Progenitor cell of endocrine pancreas (in vitro differentiated cells): Measurements from ENCODE around the gene MED25. TPM values are rescaled to one million over a fixed set of nuclear protein-coding genes. Genes with fewer than 3 reads are reported as not detected.

Experiments
- DNase-seq: peaks from one replicate; pipeline ENCODE4 v3.0.0; 2021; ENCODE audit warnings: low spot score; ENCODE audit not compliant: unreplicated experiment
- H3K27ac Mint-ChIP-seq: 2 replicates; pipeline ENCODE4 v1.8.0; 2021; ENCODE audit warnings: mild to moderate bottlenecking, moderate library complexity, mixed read lengths
- H3K27me3 Mint-ChIP-seq: 2 replicates; pipeline ENCODE4 v1.8.0; 2021; ENCODE audit warnings: mixed read lengths
- H3K36me3 Mint-ChIP-seq: 2 replicates; pipeline ENCODE4 v1.8.0; 2022; ENCODE audit warnings: mixed read lengths; ENCODE audit not compliant: insufficient read depth
- H3K4me1 Mint-ChIP-seq: 2 replicates; pipeline ENCODE4 v1.8.0; 2021; ENCODE audit warnings: low read depth, mixed read lengths
- H3K4me3 Mint-ChIP-seq: 2 replicates; pipeline ENCODE4 v1.8.0; 2021; ENCODE audit warnings: low read depth, mild to moderate bottlenecking, moderate library complexity, mixed read lengths
- H3K9me3 Mint-ChIP-seq: 2 replicates; pipeline ENCODE4 v1.8.0; 2021; ENCODE audit warnings: low read depth, mixed read lengths
- total RNA-seq: library from RNA; stranded (reverse); gene quantifications from 2 replicates; pipeline ENCODE4 v1.2.1, GENCODE V29; 2021
- TF ChIP-seq, protein P1 (sequence below): fragments of 200-600 bp; sonication (generic); IDR thresholded peaks from one replicate; pipeline ENCODE4 v1.5.0; 2021; ENCODE audit warnings: antibody characterized with exemption, mild to moderate bottlenecking; ENCODE audit not compliant: unreplicated experiment

The MED25 gene
- total RNA-seq, 1 donor from 2014 or later, result 136 TPM

DNA sequence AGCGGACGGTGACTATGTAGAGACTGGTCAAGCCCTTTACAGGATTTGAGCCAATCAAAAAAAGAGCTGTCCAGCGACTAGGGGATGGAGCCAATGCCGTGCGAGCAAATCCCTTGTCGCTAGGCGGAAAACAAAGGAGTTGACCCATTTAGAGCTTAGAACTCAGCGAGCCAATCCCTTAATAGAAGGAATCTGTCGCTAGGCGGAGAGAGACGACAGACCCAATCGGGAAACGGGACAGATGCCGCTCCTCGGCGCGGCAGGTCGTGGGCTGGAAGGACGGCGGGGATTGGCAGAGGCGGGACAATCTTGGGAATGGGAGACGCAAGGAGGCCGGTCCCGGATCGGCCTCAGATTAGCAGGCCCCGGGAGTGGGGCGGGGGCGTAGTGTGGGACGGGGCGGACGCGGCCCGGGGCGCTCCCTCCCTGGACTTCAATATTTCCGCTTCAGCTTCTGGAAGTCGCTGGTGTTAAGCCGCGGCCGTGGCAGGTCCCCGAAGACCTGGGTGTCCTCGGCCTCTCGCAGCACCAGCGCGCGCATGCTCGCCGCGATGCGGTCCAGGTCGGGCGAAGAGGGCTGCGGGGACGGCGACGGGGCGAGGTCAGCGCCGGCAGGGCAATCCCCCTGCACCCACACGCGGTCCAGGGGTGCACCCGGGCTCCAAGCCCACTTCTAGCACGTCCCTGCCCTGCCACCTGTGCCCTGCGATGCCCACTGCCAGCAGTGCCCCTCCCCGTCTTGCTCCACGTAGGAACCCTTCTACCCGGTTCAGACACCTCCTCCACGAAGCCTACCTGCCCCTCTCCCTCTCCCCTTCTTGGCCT, 51.6 kb downstream of the MED25 start:
- DNase-seq, result peak; percentile 92
- Mint-ChIP-seq H3K27ac (no peak overlapping the region), H3K9me3 (no peaks in the 10 kb centered on the region), H3K4me3 (no peak overlapping the region), H3K27me3 (no peaks in the 10 kb centered on the region), H3K36me3 (peaks cover 9% of the 10 kb centered on the region), H3K4me1 (peaks cover 18% of the 10 kb centered on the region)
- TF ChIP-seq, protein P1, sequence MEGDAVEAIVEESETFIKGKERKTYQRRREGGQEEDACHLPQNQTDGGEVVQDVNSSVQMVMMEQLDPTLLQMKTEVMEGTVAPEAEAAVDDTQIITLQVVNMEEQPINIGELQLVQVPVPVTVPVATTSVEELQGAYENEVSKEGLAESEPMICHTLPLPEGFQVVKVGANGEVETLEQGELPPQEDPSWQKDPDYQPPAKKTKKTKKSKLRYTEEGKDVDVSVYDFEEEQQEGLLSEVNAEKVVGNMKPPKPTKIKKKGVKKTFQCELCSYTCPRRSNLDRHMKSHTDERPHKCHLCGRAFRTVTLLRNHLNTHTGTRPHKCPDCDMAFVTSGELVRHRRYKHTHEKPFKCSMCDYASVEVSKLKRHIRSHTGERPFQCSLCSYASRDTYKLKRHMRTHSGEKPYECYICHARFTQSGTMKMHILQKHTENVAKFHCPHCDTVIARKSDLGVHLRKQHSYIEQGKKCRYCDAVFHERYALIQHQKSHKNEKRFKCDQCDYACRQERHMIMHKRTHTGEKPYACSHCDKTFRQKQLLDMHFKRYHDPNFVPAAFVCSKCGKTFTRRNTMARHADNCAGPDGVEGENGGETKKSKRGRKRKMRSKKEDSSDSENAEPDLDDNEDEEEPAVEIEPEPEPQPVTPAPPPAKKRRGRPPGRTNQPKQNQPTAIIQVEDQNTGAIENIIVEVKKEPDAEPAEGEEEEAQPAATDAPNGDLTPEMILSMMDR, result no peak

DNA sequence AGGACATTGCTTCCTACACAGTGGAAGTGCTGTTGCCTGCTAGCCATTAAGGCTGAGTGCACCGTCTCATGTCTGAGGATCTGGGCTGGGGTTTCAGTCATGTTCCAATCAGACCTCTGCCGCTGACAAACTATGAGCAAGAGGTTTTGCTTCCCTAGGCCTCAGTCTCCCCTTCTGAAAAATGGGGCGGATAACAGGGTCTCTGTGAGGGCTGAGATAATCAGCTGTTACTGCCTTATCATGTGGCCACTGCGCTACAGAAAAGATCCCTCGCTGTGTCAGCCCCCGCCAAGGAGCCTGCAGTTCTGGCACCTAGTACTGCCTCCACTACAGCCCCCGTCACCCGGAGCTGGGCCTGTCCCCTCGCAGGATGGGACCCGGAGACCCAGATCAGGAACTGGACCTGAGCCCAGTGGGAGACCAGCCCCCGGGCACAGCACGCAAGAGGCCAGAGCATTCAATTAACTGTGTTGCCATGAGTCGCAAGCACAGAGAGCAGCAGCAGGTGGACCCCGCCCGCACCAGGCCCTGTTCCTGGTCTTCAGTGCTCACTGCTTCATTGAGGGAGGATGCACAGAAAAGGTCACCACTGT, 52.3 kb downstream of the MED25 start:
- Mint-ChIP-seq H3K4me3 (no peak overlapping the region), H3K36me3 (peaks cover 6% of the 10 kb centered on the region), H3K27ac (no peak overlapping the region), H3K9me3 (no peaks in the 10 kb centered on the region), H3K4me1 (peaks cover 19% of the 10 kb centered on the region), H3K27me3 (no peaks in the 10 kb centered on the region)
- TF ChIP-seq, protein P1, result no peak
- DNase-seq, result no peak

DNA sequence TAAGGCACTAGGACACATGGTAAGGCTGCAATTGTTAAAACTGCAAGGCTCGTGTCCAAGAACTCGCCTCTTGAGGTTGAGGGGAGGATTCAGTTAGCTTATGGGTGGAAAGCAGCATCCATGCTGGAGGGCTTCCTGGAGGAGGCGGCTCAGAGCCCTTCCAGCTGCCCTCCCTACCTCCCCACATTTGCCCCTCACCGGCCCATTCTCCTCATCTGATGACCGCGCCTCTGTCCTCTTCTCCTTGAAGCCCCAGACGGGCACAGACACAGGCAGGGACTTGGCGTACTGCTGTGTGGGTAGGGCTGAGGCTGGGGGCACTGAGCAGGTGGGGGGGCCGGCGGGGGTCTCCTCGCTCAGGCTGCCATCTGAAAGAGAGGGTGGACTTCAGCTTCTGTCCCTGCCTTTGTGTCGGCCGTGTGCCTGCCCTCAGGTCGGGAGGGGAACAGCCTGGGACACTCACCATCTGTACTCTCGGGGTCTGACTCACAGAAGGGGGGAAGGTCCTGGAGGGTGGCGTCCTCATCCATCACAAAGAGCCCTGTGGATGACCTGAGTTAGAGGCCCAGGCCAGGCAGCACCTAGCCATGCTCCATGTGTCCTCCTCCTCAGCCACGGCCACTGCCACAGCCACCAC, 53.4 kb downstream of the MED25 start:
- H3K4me1 Mint-ChIP-seq, result peaks cover 14% of the 10 kb centered on the region
- TF ChIP-seq, protein P1, result no peak
- peak overlapping the region; percentile 37 for H3K4me3 Mint-ChIP-seq
- no peaks in the 10 kb centered on the region for H3K27me3 Mint-ChIP-seq
- peaks cover 5% of the 10 kb centered on the region for H3K36me3 Mint-ChIP-seq
- H3K27ac Mint-ChIP-seq, result peak overlapping the region; percentile 89
- no peak for DNase-seq
- no peaks in the 10 kb centered on the region for H3K9me3 Mint-ChIP-seq

DNA sequence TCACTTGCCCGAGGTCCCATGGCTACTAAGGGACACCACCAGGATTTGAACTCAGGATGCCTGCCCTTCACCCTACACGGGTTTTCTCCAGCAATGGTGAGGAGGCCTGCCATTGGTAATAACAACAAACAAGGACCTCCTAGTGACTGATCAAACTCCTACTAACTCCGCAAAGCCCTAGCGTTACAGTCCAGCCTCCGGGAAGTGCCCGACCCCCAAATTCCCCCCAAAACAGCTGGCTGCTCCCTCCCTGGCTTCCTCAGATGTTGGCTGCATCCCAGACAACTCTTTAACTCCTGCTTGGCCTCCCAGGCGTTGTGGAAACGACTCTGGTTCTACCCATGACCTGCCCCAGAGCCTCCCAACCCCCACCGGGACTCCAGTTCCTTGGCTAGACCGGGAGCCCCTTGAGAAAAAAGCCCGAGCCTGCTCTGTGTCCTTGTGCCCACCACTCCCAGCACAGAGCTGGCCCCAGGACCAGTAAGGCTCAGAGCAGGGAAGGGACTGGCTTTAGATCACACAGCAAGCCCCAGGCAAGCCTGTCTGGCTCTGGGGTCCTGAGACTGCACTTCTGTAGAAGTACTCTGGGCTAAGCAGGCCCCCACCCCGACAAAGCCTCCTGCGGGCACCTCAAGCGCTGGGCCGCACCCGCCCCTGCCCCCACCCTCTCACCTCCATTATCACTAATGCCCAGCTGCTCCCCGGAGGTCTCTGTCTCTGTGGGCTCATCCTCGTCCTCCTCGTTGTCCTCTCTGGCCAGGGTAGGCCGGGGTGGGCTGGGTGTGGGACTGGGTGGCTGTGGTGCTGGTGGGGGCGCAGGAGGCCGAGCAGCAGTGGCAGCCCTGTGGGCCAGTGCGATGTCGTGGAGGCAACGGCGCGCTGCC, 54.4 kb downstream of the MED25 start:
- no peak for DNase-seq
- no peaks in the 10 kb centered on the region for H3K9me3 Mint-ChIP-seq
- H3K27ac Mint-ChIP-seq, result peak overlapping the region; percentile 89

More for the DNA sequence above, 54.4 kb downstream of the MED25 start:
- TF ChIP-seq, protein P1, result no peak
- H3K4me1 Mint-ChIP-seq, result peaks cover 11% of the 10 kb centered on the region
- peak overlapping the region; percentile 37 for H3K4me3 Mint-ChIP-seq
- H3K36me3 Mint-ChIP-seq, result peaks cover 3% of the 10 kb centered on the region
- H3K27me3 Mint-ChIP-seq, result no peaks in the 10 kb centered on the region
